Neural progenitor cell (in vitro differentiated cells): ENCODE data around the gene KRTAP10-6.

Experiments
- CTCF ChIP-seq: fragments of 200-600 bp; sonication (generic); IDR thresholded peaks from 2 replicates; pipeline ENCODE4 v1.5.1; 2017; ENCODE audit warnings: antibody characterized with exemption, mild to moderate bottlenecking
- EZH2 ChIP-seq: fragments of 200-600 bp; sonication (generic); IDR thresholded peaks from 2 replicates; pipeline ENCODE4 v1.6.1; 2017; ENCODE audit warnings: antibody characterized with exemption, mild to moderate bottlenecking, moderate library complexity

- TF ChIP-seq CTCF (no peak), EZH2 (no peak)
Measured at GRCh38 chr21:44599264-44600029, 7.1 kb upstream of the KRTAP10-6 start.
